Lung (tissue), 12 donors: Measurements from ENCODE around the gene PHF19. TPM values are rescaled to one million over a fixed set of nuclear protein-coding genes. Genes with fewer than 3 reads are reported as not detected.

Experiments used
- ATAC-seq: fragments of 200-7000 bp; cut with Tn5 transposase; one replicate; pipeline ENCODE4 v1.9.1; 2020; ENCODE audit warnings: moderate number of reproducible peaks; ENCODE audit not compliant: insufficient read depth, low FRiP score
- DNase-seq, 3 donors: peaks; one replicate each; pipeline ENCODE4 v3.0.0-alpha.2; 2013 to 2017
- H3K27ac ChIP-seq, 2 donors: one replicate each; pipeline ENCODE4 v1.5.1; 2013; ENCODE audit warnings: mild to moderate bottlenecking in 2 of 2, moderate library complexity in 2 of 2, control low read depth in 1 of 2, inconsistent platforms in 1 of 2, low read depth in 1 of 2, low read length in 1 of 2
- H3K27me3 ChIP-seq, 3 donors: one replicate each; pipeline ENCODE4 v1.5.1; 2013; ENCODE audit warnings: low read length in 2 of 3; ENCODE audit not compliant: control insufficient read depth in 3 of 3, insufficient read depth in 3 of 3
- H3K36me3 ChIP-seq, 4 donors: one replicate each; pipeline ENCODE4 v1.5.1; 2013; ENCODE audit warnings: low read length in 4 of 4, mild to moderate bottlenecking in 1 of 4, moderate library complexity in 1 of 4; ENCODE audit not compliant: control insufficient read depth in 4 of 4, insufficient read depth in 4 of 4
- H3K4me1 ChIP-seq, 5 donors: one replicate each; pipeline ENCODE4 v1.5.1; 2013; ENCODE audit warnings: low read length in 5 of 5, mild to moderate bottlenecking in 2 of 5, moderate library complexity in 1 of 5; ENCODE audit not compliant: control insufficient read depth in 5 of 5, insufficient read depth in 5 of 5
- H3K4me3 ChIP-seq: one replicate; pipeline ENCODE4 v1.5.1; 2013; ENCODE audit warnings: mild to moderate bottlenecking, control low read depth, moderate library complexity
- H3K9ac ChIP-seq, 2 donors: one replicate each; pipeline ENCODE4 v1.5.1; 2013; ENCODE audit warnings: low read length in 2 of 2, control low read depth in 1 of 2; ENCODE audit not compliant: insufficient read depth in 1 of 2
- H3K9me3 ChIP-seq, 4 donors: one replicate each; pipeline ENCODE4 v1.5.1; 2013; ENCODE audit warnings: low read length in 3 of 4, mild to moderate bottlenecking in 1 of 4, moderate library complexity in 1 of 4; ENCODE audit not compliant: control insufficient read depth in 4 of 4, insufficient read depth in 3 of 4
- CTCF ChIP-seq: IDR thresholded peaks from 2 replicates; pipeline ENCODE4 v1.5.1; 2012; ENCODE audit warnings: mild to moderate bottlenecking; ENCODE audit errors: control extremely low read depth, extremely low read depth
- WGBS, 2 donors: extraction: QIAGEN DNeasy Blood & Tissue Kit; methylation state at CpG; one replicate each; pipeline ENCODE4 v1.1.7; 2013; 5-methylcytosine and 5-hydroxymethylcytosine counted together
- polyA plus RNA-seq, 2 donors: library from polyadenylated mRNA; stranded (reverse); fragments of 200-250 nt; gene quantifications; one replicate each; pipeline ENCODE4 v1.2.1, GENCODE V29; 2013
- total RNA-seq, 2 donors: library from RNA; depleted of rRNA in 1 of 2; stranded (reverse); fragments of >200 nt in 1 of 2; gene quantifications; one replicate each; pipeline ENCODE4 v1.2.1, GENCODE V29; 2014 to 2021
- donor health status: control.
- donor health status: control.
- donor health status: Bipolar disorder and iron deficiency.
- donor health status: healthy.
- donor health status: DM: yes; HTN: yes; CAD: no.

Gene PHF19
- total and polyA plus RNA-seq, 4 donors = 20.3 to 25.1 (median 21.7) TPM

GRCh38 chr9:120894321-120895148 lies 17.5 kb upstream of the PHF19 start:
- H3K4me1 ChIP-seq = peaks cover 0 to 66% (median 32%) of the 10 kb centered on the region in 5 donors
- peak; percentile 88 to 95 (median 92) for DNase-seq

GRCh38 chr9:120893611-120894307 lies 16.8 kb upstream of the PHF19 start:
- no peak overlapping the region for H3K9ac ChIP-seq
- H3K4me3 ChIP-seq = no peak overlapping the region
- WGBS, 2 donors = 88 to 96% methylated on average over 13 of the region's 13 CpGs
- H3K27me3 ChIP-seq = peaks cover 0 to 3% (median 0%) of the 10 kb centered on the region in 3 donors
- peaks cover 0 to 69% (median 32%) of the 10 kb centered on the region in 5 donors for H3K4me1 ChIP-seq
- peak overlapping the region in 1 of 2 donors; percentile 46 for H3K27ac ChIP-seq
- no peaks in the 10 kb centered on the region for H3K36me3 ChIP-seq
- H3K9me3 ChIP-seq = no peaks in the 10 kb centered on the region
- no peak for TF ChIP-seq CTCF
- ATAC-seq (no peak), DNase-seq (peak; percentile 37 to 57 (median 50))

More at GRCh38 chr9:120894321-120895148, 17.5 kb upstream of the PHF19 start:
- H3K9me3 ChIP-seq = no peaks in the 10 kb centered on the region
- no peak overlapping the region for H3K4me3 ChIP-seq
- whole genome bisulfite sequencing, 2 donors = 44 to 72% methylated on average over 62 to 63 of the region's 63 CpGs
- H3K36me3 ChIP-seq = no peaks in the 10 kb centered on the region
- ATAC-seq = peak; percentile 67
- no peak for TF ChIP-seq CTCF
- H3K27me3 ChIP-seq = peaks cover 0 to 3% (median 0%) of the 10 kb centered on the region in 3 donors
- H3K27ac ChIP-seq = peak overlapping the region; percentile 49 to 51
- peak overlapping the region in 1 of 2 donors; percentile 7 for H3K9ac ChIP-seq

GRCh38 chr9:120892748-120893610 lies 16.0 kb upstream of the PHF19 start:
- H3K27me3 ChIP-seq = peaks cover 0 to 3% (median 0%) of the 10 kb centered on the region in 3 donors

More at GRCh38 chr9:120892748-120893610, 16.0 kb upstream of the PHF19 start:
- Histone ChIP-seq H3K27ac (peak overlapping the region in 1 of 2 donors; percentile 0), H3K4me1 (peaks cover 0 to 69% (median 32%) of the 10 kb centered on the region in 5 donors), H3K4me3 (no peak overlapping the region), H3K9ac (no peak overlapping the region), H3K36me3 (no peaks in the 10 kb centered on the region), H3K9me3 (no peaks in the 10 kb centered on the region)
- TF ChIP-seq CTCF = no peak
- DNase-seq (peak in 2 of 3 donors; percentile 50 to 71), ATAC-seq (no peak)
- WGBS, 2 donors = 70 to 72% methylated on average over 6 of the region's 6 CpGs
